Measurements from ENCODE around the gene NUMBL.

GRCh38 chr19:40629346-40629745, 61.1 kb downstream of the NUMBL start:
- TF ChIP-seq CTCF (IDR thresholded peaks at IDR 0.05) (no peak), POLR2A (IDR thresholded peaks at IDR 0.05) (no peak)

Measured in body of pancreas (tissue), 4 donors.